Activated CD4-positive, alpha-beta T cell treated with anti-CD3 and anti-CD28 coated beads, Interleukin-2, amount 50 U/mL, for 1 hour (primary cell): ENCODE measurements around the gene TNS1.

Source experiments
- DNase-seq: peaks from one replicate; pipeline ENCODE4 v3.0.0-alpha.2; 2020

TNS1 gene

DNA sequence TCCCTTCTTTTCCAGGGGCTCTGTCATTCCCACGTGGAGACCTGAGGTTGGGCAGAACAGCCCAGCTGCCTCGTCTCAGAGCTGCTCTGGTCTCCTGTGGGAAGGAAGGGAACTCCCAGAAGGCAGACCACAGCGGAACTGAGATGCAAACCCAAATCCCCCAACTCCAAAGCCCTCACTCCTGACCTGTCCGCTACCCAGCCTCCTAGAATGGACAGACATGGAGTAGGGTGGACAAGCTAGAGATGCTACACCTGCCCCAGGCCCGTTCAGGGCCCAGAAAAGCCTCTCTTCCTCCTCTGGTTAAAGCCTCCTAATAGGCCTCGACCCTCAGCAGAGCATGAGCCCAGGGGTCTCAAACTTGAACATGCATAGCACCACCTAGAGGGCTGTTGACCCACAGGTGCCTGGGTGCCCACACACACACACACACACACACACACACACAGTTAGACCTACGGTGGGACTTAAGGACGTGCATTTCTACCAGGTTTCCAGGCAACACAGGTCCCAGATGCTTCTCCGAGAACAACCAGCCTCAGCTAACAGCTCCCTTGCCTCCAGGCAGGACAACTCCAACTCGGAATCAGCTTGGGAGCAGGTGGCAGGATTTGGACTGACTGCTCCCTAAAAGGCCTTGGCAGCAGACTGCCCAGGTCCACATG lies 93.5 kb downstream of the TNS1 start:
- no peak for DNase-seq

DNA sequence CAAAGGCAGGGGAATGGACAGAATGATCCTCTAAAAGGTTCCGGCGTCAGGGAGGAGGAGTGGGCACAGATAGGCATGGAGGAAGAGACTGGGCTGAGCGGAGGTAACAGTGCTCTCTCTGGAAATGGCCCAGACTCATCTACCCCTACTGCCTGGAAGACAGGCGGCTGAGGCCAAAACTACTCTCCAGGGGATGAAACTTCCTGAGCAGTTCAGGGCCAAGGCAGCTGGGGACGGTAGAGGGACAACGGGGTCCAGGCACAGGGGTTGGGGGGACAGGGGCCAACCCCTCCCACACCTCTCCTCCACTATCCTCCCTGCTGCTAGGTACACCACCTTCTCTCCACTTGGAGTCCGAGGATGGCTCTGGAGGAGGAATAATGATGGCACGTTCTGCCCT lies 94.3 kb downstream of the TNS1 start:
- DNase-seq, result no peak

DNA sequence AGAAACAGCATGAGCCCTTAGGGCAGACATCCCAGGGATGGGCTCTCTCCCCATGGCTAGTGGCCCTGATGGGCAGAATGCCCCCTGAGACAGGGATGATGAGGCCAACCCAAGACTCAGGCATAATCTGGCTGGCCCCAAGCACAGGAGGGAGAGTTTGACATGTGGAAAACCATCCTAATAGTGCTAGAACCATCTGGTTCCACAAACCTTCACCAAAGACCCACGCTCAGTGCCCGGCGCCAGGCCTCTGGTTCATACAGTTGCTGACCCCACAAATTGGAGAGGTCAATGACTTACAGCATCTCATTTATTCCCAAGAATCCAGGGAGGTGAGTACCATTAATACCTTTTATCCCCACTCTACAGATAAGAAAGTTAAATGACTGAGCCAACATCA lies 95.5 kb downstream of the TNS1 start:
- no peak for DNase-seq

DNA sequence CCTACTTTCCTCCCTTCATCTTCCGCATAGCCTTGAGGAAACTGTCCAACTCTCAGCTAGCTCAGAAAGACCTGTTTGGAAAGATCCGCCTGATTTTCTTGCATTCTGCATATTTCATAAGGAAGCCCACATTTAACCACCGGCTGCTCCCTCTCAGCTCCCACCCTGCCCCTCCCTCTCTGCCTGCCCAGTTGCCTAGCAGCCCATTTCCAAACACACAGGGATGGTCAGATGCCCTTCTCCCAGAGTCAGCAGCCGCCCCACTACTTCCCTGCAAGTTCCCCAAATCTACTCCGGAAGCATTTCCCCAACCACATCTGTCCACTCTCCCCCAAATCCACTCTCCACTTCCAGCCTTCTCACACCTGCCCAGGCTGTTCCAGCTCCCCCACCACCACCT lies 96.0 kb downstream of the TNS1 start:
- no peak for DNase-seq

DNA sequence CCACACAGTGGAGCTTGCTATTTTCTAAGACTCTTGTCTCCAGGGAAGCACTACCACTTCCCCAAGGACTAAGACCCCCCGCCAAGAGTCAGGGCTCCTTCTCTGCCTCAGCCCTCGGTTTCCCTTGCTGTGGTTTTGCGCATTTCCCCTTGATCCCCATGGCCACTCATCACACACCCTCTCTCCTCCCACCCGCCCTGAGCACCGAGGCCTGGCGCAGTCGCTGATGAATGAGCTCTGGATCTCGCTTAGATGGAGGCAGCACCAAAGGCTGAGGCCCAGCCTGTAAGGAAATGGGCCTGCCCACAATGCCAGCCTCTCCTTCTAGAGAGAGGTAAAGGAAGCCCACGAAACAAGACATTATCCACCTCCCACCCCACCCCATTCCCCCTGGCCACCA lies 96.9 kb downstream of the TNS1 start:
- no peak for DNase-seq

DNA sequence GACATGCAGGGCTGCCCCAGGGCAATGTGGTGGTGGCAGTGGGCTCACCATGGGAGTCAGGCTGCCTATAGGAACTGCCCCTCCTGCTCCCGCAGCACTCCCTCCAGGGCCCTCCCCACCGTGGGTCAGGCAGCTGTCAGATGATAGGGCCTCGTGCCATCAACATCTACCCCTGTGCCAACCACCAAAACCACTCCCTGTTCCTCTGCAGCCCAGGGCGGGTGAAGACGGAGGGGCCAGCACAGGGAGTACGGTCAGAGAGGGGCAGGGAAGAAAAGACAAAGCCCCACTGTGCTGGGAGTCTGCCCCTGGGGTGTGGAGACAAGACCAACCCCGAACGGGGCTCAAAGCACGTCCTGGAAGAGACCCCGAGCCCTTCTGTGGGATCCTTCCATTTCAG lies 97.4 kb downstream of the TNS1 start:
- no peak for DNase-seq

DNA sequence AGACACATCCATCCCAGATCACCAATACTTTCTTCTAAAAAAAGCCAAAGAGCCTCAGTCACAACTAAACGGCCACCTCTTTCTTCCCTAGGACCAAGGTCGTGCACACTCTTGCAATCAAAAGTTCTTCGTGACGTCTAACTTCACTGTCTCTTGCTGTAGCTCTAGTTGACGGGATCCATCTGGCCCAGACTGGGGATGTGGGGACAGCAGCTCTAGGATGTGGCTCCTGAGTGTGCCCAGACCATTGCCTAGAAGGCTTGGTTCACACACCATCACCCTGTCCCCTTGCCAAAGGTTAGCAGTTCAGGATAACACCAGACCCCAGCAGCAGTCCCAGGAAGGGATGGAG lies 98.2 kb downstream of the TNS1 start:
- no peak for DNase-seq

DNA sequence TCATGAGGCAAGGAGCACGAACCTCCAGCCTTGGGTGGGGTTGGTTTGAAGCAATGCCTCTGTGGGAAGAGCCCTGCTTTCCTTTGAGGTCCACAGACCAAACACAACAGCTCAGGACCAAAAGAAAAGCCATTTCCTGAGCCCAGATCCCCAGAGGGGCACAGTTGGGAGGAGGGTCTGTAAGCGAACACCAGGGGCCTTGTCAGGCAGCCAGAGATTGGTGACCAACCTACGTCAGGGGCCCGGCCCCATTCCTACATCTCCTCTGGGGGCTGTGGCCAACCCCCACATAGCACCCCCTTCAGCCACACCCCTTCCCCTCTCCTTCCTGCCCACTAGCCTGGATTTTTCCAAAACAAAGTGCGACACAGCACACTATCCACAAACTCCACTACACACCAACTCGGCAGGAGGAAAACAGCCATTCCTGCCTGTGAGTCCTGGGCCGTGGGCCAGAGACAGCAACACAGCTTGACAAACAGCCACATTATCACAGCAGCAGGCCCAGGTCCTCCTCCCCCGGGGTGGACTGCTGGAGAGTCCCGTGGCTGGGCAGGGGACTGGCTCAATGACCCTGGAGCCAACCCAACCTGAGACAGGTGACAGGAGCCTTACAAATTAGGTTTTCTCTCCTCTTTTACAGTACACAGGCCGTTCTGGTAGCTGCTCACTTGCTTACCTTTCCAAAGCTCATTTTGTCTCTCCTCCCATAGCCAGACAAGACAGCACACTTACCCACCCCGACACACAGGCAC lies 98.8 kb downstream of the TNS1 start:
- DNase-seq, result no peak

DNA sequence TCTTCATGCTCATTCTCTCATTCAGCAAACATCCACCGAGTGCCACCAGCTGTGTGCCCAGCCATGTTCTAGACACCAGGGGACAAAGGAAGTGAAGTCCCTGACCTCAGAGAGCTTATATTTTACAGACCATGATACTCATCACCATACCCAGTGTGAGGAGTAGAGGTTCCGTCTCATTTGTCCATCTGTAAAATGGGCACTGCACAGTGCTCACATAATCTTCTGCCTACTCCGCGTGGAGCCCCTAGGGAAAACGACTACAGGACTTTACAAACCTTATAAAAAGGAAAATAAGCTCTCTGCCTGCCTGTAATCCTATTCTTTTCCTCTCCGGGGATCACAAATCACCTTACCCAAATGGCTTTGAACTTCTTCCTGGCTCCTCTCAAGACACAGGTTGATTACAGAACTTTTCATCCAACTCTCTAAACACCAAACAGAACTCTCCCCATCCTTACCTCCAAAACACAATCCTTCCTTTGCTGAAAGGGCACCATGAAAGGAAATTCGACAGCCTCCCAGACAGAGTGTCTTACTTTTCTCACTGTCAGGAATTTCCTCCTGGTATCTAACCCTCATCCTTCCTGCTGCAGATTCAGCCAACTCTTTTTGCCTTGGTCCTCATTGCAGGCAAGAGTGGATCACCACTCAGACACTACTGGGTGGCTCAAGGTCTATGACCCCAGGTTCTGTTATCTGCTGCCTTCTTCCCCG lies 99.5 kb downstream of the TNS1 start:
- no peak for DNase-seq

DNA sequence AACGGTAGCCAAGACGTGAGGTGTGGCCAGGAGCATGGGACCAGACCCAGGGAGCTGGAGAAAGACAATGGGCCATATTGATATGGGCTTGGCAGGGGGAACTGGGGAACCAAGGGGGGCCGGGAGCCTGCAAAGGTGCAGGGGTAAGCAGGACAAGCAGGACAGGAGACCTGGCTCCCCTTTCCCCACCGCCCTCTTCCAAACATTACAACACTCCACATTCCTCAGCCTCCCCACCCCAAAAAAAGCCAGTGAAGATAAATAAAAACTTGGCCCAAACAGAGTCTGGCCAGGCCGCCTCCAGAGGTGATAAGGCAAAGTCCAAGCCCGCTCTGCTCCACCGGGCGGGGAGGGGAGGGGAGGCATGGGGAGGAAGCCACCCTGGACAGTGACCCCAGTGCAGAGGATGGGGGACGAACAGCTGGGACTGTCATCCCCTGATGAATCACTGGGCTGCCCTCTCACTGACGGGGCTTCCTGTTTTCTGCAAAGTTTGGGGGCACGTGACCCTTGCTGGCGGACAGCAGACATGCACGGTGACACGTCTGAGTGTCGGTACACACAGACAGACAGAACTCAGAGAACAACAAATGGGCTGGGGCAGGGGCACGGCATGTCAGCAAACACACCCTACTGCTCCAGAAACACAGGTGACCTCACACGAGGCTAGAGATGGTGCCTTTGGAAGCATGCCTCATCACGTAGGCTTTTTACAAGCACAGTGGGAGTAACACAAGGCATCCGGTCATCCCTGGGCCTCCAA lies 100.2 kb downstream of the TNS1 start:
- no peak for DNase-seq

DNA sequence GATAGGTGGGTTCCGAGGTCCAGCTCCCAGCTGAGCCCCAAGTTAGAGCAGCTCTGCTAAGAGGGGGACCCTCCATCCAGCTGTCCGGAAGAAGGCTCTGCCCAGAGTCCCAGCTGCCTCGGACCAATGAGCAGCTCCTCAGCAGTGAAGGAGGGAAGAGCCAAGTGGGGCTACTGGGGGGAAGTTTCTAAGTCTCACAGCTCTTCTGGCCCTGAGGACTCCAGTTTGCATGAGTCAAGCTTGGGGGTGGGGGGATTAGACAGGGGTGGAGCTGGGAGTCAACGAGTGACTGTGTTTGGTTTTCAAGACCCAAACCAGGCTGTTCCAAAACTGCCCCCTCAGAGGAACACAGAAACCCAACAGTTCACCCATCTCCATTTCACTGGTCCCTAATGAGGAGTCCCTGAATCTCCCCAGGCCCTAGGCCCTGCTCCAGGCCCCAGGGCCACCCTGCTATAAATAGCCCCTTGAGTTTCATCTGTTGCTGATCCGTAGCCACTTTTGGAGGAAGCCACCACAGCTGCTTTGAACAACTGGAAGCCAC lies 100.9 kb downstream of the TNS1 start:
- DNase-seq, result no peak

DNA sequence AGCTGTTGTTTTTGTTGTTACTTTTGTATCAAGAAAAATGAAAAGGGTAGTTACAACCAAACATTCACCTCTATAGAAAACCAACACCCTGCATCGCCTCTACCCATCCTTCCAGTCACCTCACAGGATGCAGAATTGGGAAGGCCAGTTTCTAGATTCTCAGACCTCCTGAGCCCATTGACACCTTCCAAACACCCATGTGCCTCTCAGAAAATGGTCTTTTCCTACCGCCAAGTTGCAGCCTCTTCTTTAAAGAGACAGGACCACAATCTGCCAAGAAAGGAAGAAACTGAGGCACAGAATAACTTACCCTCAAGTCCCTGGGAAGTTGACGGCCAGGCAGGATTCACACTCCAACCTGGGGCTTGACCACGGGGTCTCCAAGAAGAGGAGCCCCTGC lies 101.4 kb downstream of the TNS1 start:
- DNase-seq, result no peak

DNA sequence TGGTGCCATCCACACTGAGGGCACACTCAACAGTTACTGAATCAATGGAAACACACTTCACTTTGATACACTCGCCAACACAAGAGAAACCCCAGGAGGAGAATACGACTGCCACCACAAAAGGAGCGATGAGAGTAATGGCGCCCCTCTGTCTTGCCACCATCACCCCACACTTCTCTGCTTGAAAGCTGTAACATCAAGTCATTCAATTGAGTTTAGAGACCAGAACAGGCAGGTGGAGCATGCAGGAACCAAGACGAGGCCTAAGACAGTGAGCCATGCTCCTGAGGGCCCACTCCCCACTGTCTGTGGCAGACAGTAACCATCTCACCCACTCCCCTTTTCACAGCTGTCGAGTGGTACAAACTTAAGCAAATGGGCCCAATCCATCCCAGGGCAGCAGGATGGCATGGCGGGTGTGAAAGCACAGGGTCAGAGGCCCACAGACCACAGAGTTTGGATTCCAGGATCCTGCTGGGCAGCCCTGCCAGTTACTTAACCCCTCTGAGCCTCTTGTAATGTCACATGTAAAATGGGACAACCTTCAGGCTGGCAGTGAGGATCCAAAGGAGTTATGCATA lies 101.9 kb downstream of the TNS1 start:
- DNase-seq, result no peak

DNA sequence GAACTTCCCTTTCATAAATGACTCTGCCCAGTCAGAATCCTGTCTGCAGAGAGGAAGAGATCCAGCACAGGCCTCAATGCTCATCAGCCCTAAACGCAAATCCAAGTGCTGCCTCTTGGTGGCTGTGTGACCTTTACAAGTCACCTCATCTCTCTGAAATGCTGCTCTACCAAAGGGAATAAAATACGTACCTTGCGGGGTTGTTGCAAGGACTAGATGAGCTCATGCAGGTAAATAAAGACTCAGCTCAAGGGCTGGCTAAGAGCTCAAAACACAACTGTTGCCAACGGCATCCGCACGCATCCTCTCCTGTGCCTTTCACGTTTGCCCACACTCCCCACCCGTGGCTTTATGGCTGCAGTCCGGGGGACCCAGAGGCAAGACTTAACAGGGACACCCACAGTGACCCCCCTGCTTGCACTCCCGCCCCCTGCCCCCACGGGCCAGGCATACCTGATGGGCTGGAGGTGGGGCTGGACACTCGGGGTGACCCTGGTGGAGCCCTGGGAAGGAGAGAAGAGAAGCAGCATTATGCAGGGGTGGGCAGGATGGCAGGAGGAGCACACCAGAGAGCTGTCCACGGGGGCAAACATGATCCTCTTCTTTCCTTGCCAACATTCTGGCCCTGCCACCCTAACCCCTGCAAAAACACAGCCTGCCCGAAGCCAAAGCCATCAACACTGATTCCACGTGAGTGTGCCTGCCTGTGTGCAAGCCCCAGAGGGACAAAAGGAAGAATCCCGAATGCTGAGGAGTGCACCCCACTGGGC lies 102.6 kb downstream of the TNS1 start:
- DNase-seq, result no peak

DNA sequence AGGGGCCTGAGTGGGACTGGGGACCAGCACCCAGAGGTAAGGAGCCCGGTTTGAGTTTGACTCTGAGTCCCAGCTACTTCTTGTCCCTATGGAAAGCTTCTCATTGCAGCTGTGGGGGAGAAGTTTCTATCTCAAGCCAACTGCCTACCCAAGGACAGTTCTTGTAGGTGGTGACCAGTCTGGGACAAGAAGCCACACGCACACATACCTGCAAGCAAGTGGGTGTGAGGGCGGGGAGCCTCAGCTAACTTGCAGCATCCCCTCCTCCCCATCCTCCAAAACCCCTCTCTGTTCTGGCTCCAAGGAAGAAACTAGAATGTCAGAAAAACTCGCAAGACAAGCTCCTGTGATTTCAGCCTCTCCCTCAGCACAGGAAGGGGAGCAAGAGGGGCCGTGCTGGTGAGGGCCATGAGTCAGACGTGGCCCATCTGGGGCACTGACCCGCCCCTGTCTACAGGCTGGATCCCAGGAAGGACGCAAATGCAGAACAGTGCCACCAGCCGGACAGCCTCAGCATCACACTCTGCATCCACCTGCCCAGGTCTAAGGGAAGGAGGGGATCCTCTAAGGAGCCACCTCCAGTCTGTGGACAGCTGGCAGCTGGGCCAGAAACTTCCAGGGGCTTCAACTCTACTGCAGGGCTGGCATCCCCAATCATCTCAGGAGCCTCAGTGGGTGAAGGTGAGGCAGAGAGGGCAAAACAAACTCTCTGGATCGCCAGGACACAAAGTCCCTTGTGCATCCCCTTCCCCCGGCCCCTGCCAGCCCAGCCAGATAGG lies 103.4 kb downstream of the TNS1 start:
- DNase-seq, result no peak

DNA sequence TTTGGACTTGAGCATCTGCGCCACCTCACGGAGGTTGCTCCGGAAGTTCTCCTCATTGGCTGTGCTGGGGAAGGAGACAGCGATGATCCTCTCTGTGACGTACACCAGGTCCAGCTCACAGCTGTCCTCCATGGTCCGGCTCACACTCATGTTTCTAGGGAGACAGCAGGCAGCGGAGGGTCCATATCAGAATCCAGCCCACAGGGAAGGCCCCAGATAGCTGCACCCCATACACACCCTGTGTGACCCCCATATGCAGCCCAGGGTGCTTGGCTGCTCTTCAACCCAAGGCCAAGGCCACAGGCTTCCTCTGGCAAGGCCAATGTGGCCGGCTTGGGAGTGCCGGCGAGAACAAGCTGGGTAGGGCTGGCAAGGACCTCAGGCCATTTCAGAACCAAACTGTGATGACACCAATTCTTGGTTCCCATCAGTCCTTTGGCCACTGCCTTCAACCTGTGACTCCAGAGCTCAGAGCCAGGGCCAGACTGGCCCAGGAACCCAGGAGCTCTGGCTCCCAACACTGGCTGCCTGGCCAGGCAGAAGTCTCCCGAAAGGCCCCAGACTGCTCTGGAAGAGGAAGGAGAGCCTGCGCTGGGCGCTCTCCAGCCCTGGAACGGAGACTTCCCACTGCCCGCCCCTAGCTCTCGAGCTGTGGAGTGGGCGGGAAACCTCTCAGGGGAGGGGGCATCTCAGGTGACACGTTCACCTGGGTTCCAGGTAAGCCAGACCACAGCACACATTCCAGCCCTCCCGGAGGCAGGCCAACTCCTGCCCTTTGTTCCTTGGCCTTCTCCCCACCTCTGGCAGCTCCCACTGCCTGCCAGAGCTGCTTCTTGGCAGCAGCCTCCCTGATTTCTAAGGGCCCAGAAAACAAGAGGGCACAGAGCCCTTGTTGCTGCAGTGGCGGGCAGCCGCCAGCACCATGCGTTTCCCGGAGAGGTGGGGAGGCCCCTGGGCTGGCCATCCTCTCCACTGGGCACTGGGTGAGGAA lies 104.7 kb downstream of the TNS1 start:
- no peak for DNase-seq

DNA sequence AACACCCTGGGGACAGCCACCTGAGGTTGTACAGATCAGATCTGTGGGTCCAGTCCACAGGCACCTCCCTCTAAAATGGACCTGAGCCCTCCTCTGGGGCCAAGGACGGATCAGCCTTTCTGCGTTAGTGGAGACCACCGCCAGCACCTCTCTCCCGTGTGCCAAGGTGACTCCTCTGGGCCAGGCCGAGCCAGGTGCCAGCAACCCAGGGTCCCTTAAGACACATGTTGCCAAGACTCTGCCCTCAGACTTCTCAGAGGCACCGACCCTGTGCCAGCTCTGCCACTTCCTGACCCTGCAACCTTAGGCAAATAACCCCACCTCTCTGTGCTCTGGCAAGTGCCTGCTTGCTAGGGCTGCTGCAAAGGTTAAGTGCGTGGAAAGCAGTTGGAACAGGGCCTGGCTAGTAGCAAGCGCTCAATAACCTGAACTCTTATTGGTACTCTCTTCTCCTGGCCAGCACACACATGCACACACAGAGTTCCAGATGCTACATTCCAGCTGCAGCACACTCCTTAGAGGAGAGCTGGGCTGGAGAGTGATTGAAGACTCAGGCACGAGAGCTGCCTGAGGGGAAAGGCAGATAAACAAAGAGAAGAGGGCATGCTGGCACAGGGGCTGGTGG lies 105.6 kb downstream of the TNS1 start:
- no peak for DNase-seq

DNA sequence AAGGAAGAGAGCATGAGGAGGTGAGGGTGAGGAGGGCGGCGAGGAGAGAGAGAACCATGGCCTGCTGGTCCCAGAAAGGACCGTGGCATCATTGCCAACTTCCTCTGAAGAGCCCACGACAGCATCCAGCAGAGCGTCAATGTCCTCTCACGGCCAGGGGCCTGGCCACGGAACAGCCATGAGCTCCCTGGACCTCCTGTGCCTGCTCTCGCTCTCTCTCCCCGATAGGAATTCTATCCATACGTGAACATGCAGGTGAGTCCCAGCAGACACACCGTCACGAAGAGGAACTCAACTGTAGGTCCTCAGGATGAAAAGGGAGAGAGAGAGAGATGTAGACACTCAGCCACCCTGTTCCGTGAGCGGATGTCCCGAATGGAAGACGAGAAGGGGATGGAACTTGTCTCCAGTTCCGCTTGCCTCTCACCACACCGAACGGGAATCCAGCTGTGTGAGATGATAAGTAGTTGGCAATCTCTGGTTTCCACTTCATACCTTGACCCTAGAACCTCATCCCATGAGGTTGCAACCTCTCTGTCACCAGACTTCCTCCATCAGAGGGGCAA lies 107.6 kb downstream of the TNS1 start:
- no peak for DNase-seq

DNA sequence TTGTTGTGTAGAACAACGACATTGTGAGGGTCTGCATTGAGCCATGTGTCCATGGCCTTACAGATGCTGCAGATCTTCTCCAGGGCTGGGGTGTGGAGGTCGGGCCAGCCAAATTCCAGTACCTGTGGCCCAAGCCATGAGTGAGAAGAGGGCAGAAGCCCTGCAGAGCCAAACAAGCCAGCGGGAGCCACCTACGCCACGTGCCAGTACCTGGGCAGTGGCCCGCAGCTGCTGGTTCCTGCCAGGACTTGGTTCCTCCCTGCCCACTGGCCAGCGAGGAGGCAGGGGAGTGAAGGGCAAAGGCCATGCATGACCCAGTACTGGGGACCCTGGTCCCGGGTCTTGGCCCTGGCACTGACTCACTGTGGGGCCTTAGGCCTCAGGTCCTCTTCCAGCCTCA lies 109.4 kb downstream of the TNS1 start:
- DNase-seq, result no peak
